Measurements from ENCODE around the gene BUB1.
"Not testable (repeated sequence)": the region's sequence is repeated elsewhere in the genome, so short reads cannot be mapped to it uniquely, and the experiment has no call there.

The BUB1 gene

GRCh38 chr2:110603917-110604591, 73.8 kb downstream of the BUB1 start:
- not testable (repeated sequence) for DNase-seq (ENCODE audit: low read depth in 3 of 3)

DNA sequence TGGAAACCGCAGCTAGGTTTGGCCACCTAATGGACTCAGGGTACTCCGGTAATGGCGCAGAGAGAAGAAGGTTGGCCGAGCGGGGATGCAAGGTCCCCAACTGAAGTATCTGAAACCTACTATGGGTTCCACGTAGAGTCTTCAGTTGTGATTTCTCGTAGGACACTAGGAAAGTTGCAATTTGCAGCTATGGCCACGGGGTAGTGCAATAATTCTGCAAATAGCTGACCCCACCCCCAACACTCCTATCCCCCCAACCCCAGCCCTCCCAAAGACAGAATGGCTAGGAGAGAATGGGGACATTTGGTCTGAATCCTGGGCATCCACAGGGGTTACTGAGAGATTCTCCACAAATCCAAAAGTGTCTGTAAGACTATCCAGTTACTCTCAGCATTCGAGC, 75.7 kb downstream of the BUB1 start:
- DNase-seq (ENCODE audit: low read depth in 3 of 3), result not testable (repeated sequence)

DNA sequence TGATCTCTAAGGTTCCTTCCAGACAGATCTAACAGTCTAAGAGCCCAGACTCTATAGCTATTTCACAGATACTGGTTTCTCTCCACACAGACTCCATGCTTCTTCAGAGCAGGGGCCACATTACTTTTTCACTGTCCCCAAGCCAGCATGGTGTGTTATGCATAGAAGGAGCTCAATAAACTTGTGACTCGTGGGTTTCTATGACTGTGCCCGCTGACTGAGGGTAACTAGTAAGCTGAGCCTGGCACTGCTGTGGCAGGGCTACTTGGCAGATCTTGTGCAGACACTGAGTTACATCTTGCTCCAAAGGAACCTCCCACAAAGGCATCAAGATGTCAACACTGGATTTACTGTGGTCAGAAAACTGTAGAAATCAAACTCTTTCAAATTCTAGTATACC, 85.9 kb downstream of the BUB1 start:
- DNase-seq (ENCODE audit: low read depth in 3 of 3), result not testable (repeated sequence)

DNA sequence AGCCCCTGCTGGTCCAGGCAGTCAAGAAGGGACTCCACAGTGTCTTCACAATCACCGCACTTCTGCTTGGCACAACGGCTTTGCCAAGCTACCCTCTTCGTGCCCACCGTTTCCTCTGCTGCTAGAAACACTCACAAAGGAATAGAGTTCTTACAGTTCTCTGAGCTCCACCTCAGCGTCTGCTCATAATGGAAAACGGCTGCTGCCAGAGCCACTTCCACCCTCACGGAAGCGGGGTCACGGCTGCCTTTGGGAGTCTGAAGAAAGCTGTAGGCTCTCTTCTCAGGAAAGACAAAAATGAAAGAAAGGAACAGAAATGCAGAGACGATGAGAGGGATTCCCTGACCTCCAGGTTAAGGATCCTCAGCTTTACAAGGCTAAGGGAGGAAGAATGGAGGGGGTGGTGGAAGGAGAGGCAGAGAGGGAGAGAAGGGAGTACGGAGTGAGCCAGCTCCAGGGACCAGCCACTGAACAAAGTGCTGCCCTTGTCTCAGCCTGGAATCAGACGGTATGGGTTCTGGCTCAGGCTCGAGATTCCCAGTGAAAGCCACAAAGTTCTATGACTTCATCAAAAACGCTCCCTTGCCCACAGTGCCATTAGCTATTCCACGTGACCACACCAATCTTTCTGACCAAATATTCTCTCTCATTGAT, 88.1 kb downstream of the BUB1 start:
- DNase-seq (ENCODE audit: low read depth in 3 of 3), result not testable (repeated sequence)

GRCh38 chr2:110588520-110588919, 89.3 kb downstream of the BUB1 start:
- DNase-seq (ENCODE audit: low read depth in 3 of 3), result not testable (repeated sequence)
